Heart right ventricle (tissue), 16 donors: ENCODE results near the gene MBP. TPM values are rescaled to one million over a fixed set of nuclear protein-coding genes. Genes with fewer than 3 reads are reported as not detected.

Experiments
- ATAC-seq, 8 donors: fragments of 200-7000 bp; cut with Tn5 transposase; one replicate each; pipeline ENCODE4 v1.9.1; 2020; ENCODE audit warnings: mild to moderate bottlenecking in 8 of 8, moderate library complexity in 8 of 8, moderate number of reproducible peaks in 1 of 8
- DNase-seq, 2 donors: peaks; one replicate each; pipeline ENCODE4 v3.0.0-alpha.2; 2020
- H3K27ac ChIP-seq, 10 donors: fragments of 200-600 bp; sonication (generic) in 2 of 10; one replicate each; pipeline versions ENCODE4 v1.5.0 to v1.8.0; 2020 to 2022; ENCODE audit warnings: mild to moderate bottlenecking in 3 of 10
- H3K27me3 ChIP-seq, 7 donors: fragments of 200-600 bp; one replicate each; pipeline ENCODE4 v1.8.0; 2021 to 2022; ENCODE audit warnings: mild to moderate bottlenecking in 2 of 7
- H3K36me3 ChIP-seq, 9 donors: fragments of 200-600 bp; sonication (generic) in 1 of 9; one replicate each; pipeline versions ENCODE4 v1.5.0 to v1.8.0; 2020 to 2022; ENCODE audit warnings: mild to moderate bottlenecking in 2 of 9
- H3K4me1 ChIP-seq, 9 donors: fragments of 200-600 bp; sonication (generic) in 1 of 9; one replicate each; pipeline versions ENCODE4 v1.5.0 to v1.8.0; 2020 to 2022; ENCODE audit warnings: mild to moderate bottlenecking in 4 of 9
- H3K4me3 ChIP-seq, 10 donors: fragments of 200-600 bp; sonication (generic) in 2 of 10; one replicate each; pipeline versions ENCODE4 v1.5.0 to v1.8.0; 2020 to 2022; ENCODE audit warnings: mild to moderate bottlenecking in 7 of 10, moderate library complexity in 2 of 10
- H3K9me3 ChIP-seq, 11 donors: fragments of 200-600 bp in 10 of 11; sonication (generic) in 2 of 11; one replicate each; pipeline versions ENCODE4 v1.5.0 to v1.8.0; 2013 to 2022; ENCODE audit warnings: mild to moderate bottlenecking in 2 of 11, control low read depth in 1 of 11, moderate library complexity in 1 of 11
- CTCF ChIP-seq, 9 donors: fragments of 200-600 bp; sonication (generic) in 2 of 9; IDR thresholded peaks; one replicate each; pipeline versions ENCODE4 v1.5.0 to v1.8.0; 2021 to 2022; ENCODE audit warnings: antibody characterized with exemption in 9 of 9, mild to moderate bottlenecking in 5 of 9, moderate library complexity in 1 of 9
- WGBS, 2 donors: extraction: QIAGEN DNeasy Blood & Tissue Kit; methylation state at CpG; one replicate each; pipeline ENCODE4 v1.1.7; 2013; ENCODE audit warnings: inconsistent platforms in 1 of 2; 5-methylcytosine and 5-hydroxymethylcytosine counted together
- intact Hi-C, 10 donors: fragments of 100-400 bp; cut with DNase I; formaldehyde crosslinking; loops; one replicate each; pipeline versions ENCODE4 v1.11.1 to v1.14.2; 2022
- polyA plus RNA-seq, 2 donors: library from polyadenylated mRNA; stranded (reverse); fragments of 200-250 nt; gene quantifications; one replicate each; pipeline ENCODE4 v1.2.3, GENCODE V29; 2013
- total RNA-seq, 10 donors: library from RNA; stranded (reverse); fragmentation: NEBNext Ultra II Directional in 3 of 10; extraction: Animal tissue kit (Norgen Biotek cat#: 25700) in 3 of 10; gene quantifications; one replicate each; pipeline versions ENCODE4 v1.2.1 to v1.2.4, GENCODE V29; 2021 to 2023
- donor health status: Arrhythmogenic right ventricular cardiomyopathy.
- donor health status: ischemic (EF 13 %, LVEDD 7.1; RV severe dilation, severe dysfunction).
- donor health status: healthy with polysubstance abuse.
- donor health status: DM: no; HTN: yes; CAD: no.
- donor health status: DM: no; HTN: no; CAD: no.
- donor health status: ischemic (EF 25% LVEDD 6.9; RV normal size, moderate dysfunction).
- donor health status: ischemic (EF 25% LVEDD 5.7; RV mildly dilated, moderate dysfunction).
- donor health status: healthy.
- donor health status: DM: yes; HTN: yes; CAD: no.
- donor health status: Ischemic cardiomyopathy.
- donor health status: ischemic (EF 35%, LVEDD 5.7; RV mildly dilated, moderate dysfunction).
- donor health status: nonischemic (EF 11% LVEDD 7.7; RV severe dilation, severe dysfunction).
- donor health status: DM: yes; HTN: yes; CAD: no.
- donor health status: PGD.
- donor health status: ischemic (EF 29% LVEDD 5.4; RV normal size, mild dysfunction).
- donor health status: nonischemic (EF 23%, LVEDD 6.1; RV moderate dilation, normal function).

Gene MBP
- total and polyA plus RNA-seq, 12 donors, result 3.0 to 70.8 (median 43.9) TPM

DNA sequence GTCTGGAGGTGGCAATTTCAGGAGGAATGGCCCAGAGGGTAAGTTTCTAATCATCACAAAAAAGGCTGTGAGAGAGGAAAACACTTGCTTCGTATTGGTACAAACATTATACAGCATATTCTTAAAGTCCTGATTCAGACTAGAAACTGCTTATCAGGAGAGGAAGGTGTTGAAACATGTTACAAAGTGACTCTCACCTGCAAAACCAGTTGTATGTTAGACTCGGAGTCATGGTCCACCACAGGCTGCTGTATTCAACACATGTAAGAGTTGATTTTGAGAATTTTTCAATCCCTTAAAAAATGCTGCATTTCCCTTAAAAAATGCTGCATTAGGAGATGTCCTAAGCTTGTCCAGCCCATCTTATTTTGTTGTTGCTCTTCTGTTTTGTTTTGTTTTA is 61.5 kb downstream of the MBP start:
- Histone ChIP-seq H3K36me3 (peaks cover 0 to 3% (median 0%) of the 10 kb centered on the region in 9 donors), H3K4me3 (no peak overlapping the region), H3K27me3 (no peaks in the 10 kb centered on the region), H3K27ac (peak overlapping the region in 7 of 10 donors; percentile 3 to 91 (median 67)), H3K4me1 (peaks cover 10 to 84% (median 66%) of the 10 kb centered on the region in 9 donors), H3K9me3 (no peaks in the 10 kb centered on the region)
- intact Hi-C loops, result loop anchor here in 1 of 10 donors (5.0 kb wide), 1 partner anchor 36 kb away; no protein-coding TSS in a partner anchor
- ATAC-seq (no peak), DNase-seq (no peak)
- WGBS, 2 donors, result 59 to 60% methylated on average over 2 of the region's 2 CpGs
- TF ChIP-seq CTCF (IDR thresholded peaks at IDR 0.05), result no peak

DNA sequence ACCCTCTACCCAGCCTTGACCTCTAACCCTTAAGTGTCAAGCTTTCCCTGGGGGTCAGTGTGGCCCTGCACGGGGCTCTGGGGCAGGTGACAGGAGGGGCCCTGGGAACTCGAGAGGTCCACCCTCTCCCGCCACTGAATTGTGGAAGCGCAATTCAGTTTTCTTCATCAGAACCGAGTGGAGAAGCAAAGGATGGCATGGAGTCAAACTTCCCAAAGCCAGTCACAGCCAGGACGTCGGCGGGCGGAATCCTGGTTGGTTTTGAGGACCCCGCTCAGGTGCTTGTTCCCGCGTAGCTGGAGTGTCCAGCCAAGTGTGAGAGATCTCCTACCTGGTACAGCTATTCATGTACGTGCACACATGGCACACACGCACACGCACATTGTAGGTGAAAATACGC is 62.0 kb downstream of the MBP start:
- DNase-seq (no peak), ATAC-seq (no peak)
- 85 to 92% methylated on average over 16 of the region's 16 CpGs for WGBS, 2 donors
- H3K27me3 ChIP-seq, result no peaks in the 10 kb centered on the region
- intact Hi-C loops, result loop anchor here in 1 of 10 donors (5.0 kb wide), 1 partner anchor 37 kb away; no protein-coding TSS in a partner anchor
- H3K27ac ChIP-seq, result peak overlapping the region in 5 of 10 donors; percentile 67 to 91 (median 74)
- H3K9me3 ChIP-seq, result no peaks in the 10 kb centered on the region
- no peak overlapping the region for H3K4me3 ChIP-seq
- peaks cover 10 to 88% (median 68%) of the 10 kb centered on the region in 9 donors for H3K4me1 ChIP-seq
- peaks cover 0 to 5% (median 0%) of the 10 kb centered on the region in 9 donors for H3K36me3 ChIP-seq
- TF ChIP-seq CTCF (IDR thresholded peaks at IDR 0.05), result no peak

- Histone ChIP-seq H3K27me3 (no peaks in the 10 kb centered on the region), H3K27ac (peak overlapping the region in 3 of 10 donors; percentile 79 to 91 (median 86)), H3K36me3 (peaks cover 0 to 10% (median 0%) of the 10 kb centered on the region in 9 donors), H3K4me1 (peaks cover 10 to 95% (median 71%) of the 10 kb centered on the region in 9 donors), H3K9me3 (no peaks in the 10 kb centered on the region), H3K4me3 (no peak overlapping the region)
- 89% methylated on average over 13 of the region's 13 CpGs for WGBS, 2 donors
- TF ChIP-seq CTCF (IDR thresholded peaks at IDR 0.05), result no peak
- DNase-seq, result no peak
- intact Hi-C loops, result loop anchor here in 4 of 10 donors (5.0 to 10.0 kb wide), 4 partner anchors 32 to 145 kb away; no protein-coding TSS in a partner anchor
- ATAC-seq, result no peak
Observed at GRCh38 chr18:77069931-77070330, 62.7 kb downstream of the MBP start.

GRCh38 chr18:77069482-77069881 is 63.1 kb downstream of the MBP start:
- no peak overlapping the region for H3K4me3 ChIP-seq
- 90 to 94% methylated on average over 14 of the region's 14 CpGs for WGBS, 2 donors
- no peak for ATAC-seq
- H3K4me1 ChIP-seq, result peaks cover 10 to 96% (median 71%) of the 10 kb centered on the region in 9 donors
- peak overlapping the region in 8 of 10 donors; percentile 61 to 91 (median 78) for H3K27ac ChIP-seq
- H3K27me3 ChIP-seq, result no peaks in the 10 kb centered on the region
- TF ChIP-seq CTCF (IDR thresholded peaks at IDR 0.05), result no peak
- no peak for DNase-seq
- peaks cover 0 to 14% (median 0%) of the 10 kb centered on the region in 9 donors for H3K36me3 ChIP-seq
- H3K9me3 ChIP-seq, result no peaks in the 10 kb centered on the region
- intact Hi-C loops, result loop anchor here in 4 of 10 donors (5.0 to 10.0 kb wide), 3 partner anchors 33 to 145 kb away; no protein-coding TSS in a partner anchor
